HG03060 (cell line): ENCODE measurements around the gene ATXN10.
"Not testable (repeated sequence)": the region's sequence is repeated elsewhere in the genome, so short reads cannot be mapped to it uniquely, and the experiment has no call there.

Experiments used
- ATAC-seq: cut with Tn5 transposase; IDR thresholded peaks from one replicate; pipeline ENCODE4 v1.9.1; 2021; ENCODE audit warnings: low read depth, moderate number of reproducible peaks; ENCODE audit not compliant: unreplicated experiment

The ATXN10 gene

GRCh38 chr22:45671783-45672563, at the start of gene ATXN10:
ATXN10 (plus strand) TSS chr22:45671834; CDS start chr22:45672064, 230 bp downstream.
- ATAC-seq: no peak

GRCh38 chr22:45621836-45622600, 49.6 kb upstream of the ATXN10 start:
- ATAC-seq: no peak

- ATAC-seq: not testable (repeated sequence)
These were observed 48.0 kb upstream of the ATXN10 start for GRCh38 chr22:45623464-45624145.

GRCh38 chr22:45626198-45626651, 45.4 kb upstream of the ATXN10 start:
- no peak for ATAC-seq

- no peak for ATAC-seq
These were observed 44.0 kb upstream of the ATXN10 start for GRCh38 chr22:45627489-45628233.

GRCh38 chr22:45628515-45628914, 43.1 kb upstream of the ATXN10 start:
- no peak for ATAC-seq

GRCh38 chr22:45629469-45630089, 42.1 kb upstream of the ATXN10 start:
- ATAC-seq: no peak

- ATAC-seq: no peak
These were observed 41.2 kb upstream of the ATXN10 start for GRCh38 chr22:45630436-45630835.

- ATAC-seq: no peak
These were observed 40.3 kb upstream of the ATXN10 start for GRCh38 chr22:45631140-45631840.

- no peak for ATAC-seq
These were observed 39.8 kb upstream of the ATXN10 start for GRCh38 chr22:45631841-45632238.

GRCh38 chr22:45632791-45633515, 38.7 kb upstream of the ATXN10 start:
- no peak for ATAC-seq

- ATAC-seq: no peak
These were observed 35.0 kb upstream of the ATXN10 start for GRCh38 chr22:45636683-45637082.

- no peak for ATAC-seq
These were observed 33.4 kb upstream of the ATXN10 start for GRCh38 chr22:45638197-45638596.

- no peak for ATAC-seq
These were observed 32.5 kb upstream of the ATXN10 start for GRCh38 chr22:45638834-45639746.

- ATAC-seq: no peak
These were observed 31.9 kb upstream of the ATXN10 start for GRCh38 chr22:45639747-45640102.

GRCh38 chr22:45640291-45640940, 31.2 kb upstream of the ATXN10 start:
- no peak for ATAC-seq

- no peak for ATAC-seq
These were observed 30.6 kb upstream of the ATXN10 start for GRCh38 chr22:45640941-45641621.
